HepG2 (cell line): ENCODE measurements around the gene RNLS. TPM values are rescaled to one million over a fixed set of nuclear protein-coding genes. Genes with fewer than 3 reads are reported as not detected.

Experiments
- ATRX ChIP-seq: sonication (generic); formaldehyde crosslinking; IDR thresholded peaks from 2 replicates; pipeline ENCODE4 v1.4.0; 2020; ENCODE audit warnings: missing genetic modification reagents, borderline replicate concordance
- EEA1 ChIP-seq: sonication (generic); formaldehyde crosslinking; IDR thresholded peaks from 2 replicates; pipeline ENCODE4 v1.5.1; 2020; ENCODE audit warnings: mild to moderate bottlenecking, missing genetic modification reagents, borderline replicate concordance
- HNF1A ChIP-seq, 2 experiments: sonication (generic) in 1 of 2; formaldehyde crosslinking in 1 of 2; IDR thresholded peaks; 2 replicates each; pipeline versions ENCODE4 v1.4.0 to v1.6.1; 2016 to 2020; ENCODE audit warnings: borderline replicate concordance in 1 of 2, low read depth in 1 of 2, mild to moderate bottlenecking in 1 of 2, missing genetic modification reagents in 1 of 2
- LCORL ChIP-seq, 2 experiments: fragments of 450-650 bp in 1 of 2; sonication (generic) in 1 of 2; formaldehyde crosslinking in 1 of 2; IDR thresholded peaks; 2 replicates each; pipeline versions ENCODE4 v1.5.0 to v1.6.1; 2017 to 2020; ENCODE audit warnings: antibody characterized with exemption in 1 of 2, missing genetic modification reagents in 1 of 2
- MED1 ChIP-seq: sonication (generic); formaldehyde crosslinking; IDR thresholded peaks from 2 replicates; pipeline ENCODE4 v1.4.0; 2020; ENCODE audit warnings: missing genetic modification reagents
- MEIS2 ChIP-seq: sonication (generic); formaldehyde crosslinking; IDR thresholded peaks from 2 replicates; pipeline ENCODE4 v1.9.0; 2021; ENCODE audit warnings: mild to moderate bottlenecking, missing genetic modification reagents
- RERE ChIP-seq: IDR thresholded peaks from 2 replicates; pipeline ENCODE4 v1.6.1; 2016; ENCODE audit warnings: low read depth, missing genetic modification reagents, missing compliant biosample characterization
- SAFB2 ChIP-seq: sonication (generic); formaldehyde crosslinking; IDR thresholded peaks from 2 replicates; pipeline ENCODE4 v1.5.1; 2020; ENCODE audit warnings: missing genetic modification reagents, low read depth, mild to moderate bottlenecking, borderline replicate concordance
- ZFP82 ChIP-seq: sonication (generic); formaldehyde crosslinking; IDR thresholded peaks from 2 replicates; pipeline ENCODE4 v1.5.1; 2020; ENCODE audit warnings: mild to moderate bottlenecking, missing genetic modification reagents, borderline replicate concordance
- ZFP90 ChIP-seq: sonication (generic); formaldehyde crosslinking; IDR thresholded peaks from 2 replicates; pipeline ENCODE4 v1.8.0; 2022; ENCODE audit warnings: missing genetic modification reagents, mild to moderate bottlenecking, inconsistent platforms, borderline replicate concordance
- ZNF256 ChIP-seq: sonication (generic); formaldehyde crosslinking; conservative IDR thresholded peaks from 2 replicates; pipeline ENCODE4 v1.4.0; 2020; ENCODE audit warnings: missing genetic modification reagents
- ZNF30 ChIP-seq: sonication (generic); formaldehyde crosslinking; IDR thresholded peaks from 2 replicates; pipeline ENCODE4 v1.5.0; 2020; ENCODE audit warnings: mild to moderate bottlenecking, missing genetic modification reagents
- ZNF530 ChIP-seq: sonication (generic); formaldehyde crosslinking; IDR thresholded peaks from 2 replicates; pipeline ENCODE4 v1.5.0; 2020; ENCODE audit warnings: low read depth, mild to moderate bottlenecking, missing genetic modification reagents
- ZNF737 ChIP-seq: sonication (generic); formaldehyde crosslinking; IDR thresholded peaks from 2 replicates; pipeline ENCODE4 v1.5.0; 2020; ENCODE audit warnings: missing genetic modification reagents, mild to moderate bottlenecking, borderline replicate concordance
- polyA plus RNA-seq, 8 experiments: library from polyadenylated mRNA; depleted of rRNA in 3 of 8; stranded (reverse) in 7 of 8; unstranded in 1 of 8; fragments of >200 nt; fragmentation: Illumina TruSeq in 4 of 8; extraction: Trizol in 4 of 8; gene quantifications; 2 replicates each; pipeline versions ENCODE4 v1.2.1 to v1.2.3, GENCODE V29; 2011 to 2016; ENCODE audit warnings: low read depth in 4 of 8, missing spikeins in 1 of 8, mixed read lengths in 1 of 8; ENCODE audit not compliant: insufficient read depth in 1 of 8
- total RNA-seq, 5 experiments: library from RNA; depleted of rRNA; stranded (reverse); fragments of >200 nt; fragmentation: Illumina TruSeq; extraction: Trizol; gene quantifications; 2 replicates each; pipeline ENCODE4 v1.2.3, GENCODE V29; 2016; ENCODE audit warnings: low read depth in 1 of 5

RNLS gene
- total and polyA plus RNA-seq, 2 of the 13 experiments (the other 11 are each of a cell fraction or from before 2014, with no cell fraction given) = not detected

GRCh38 chr10:88342733-88343310 is 240.3 kb downstream of the RNLS start (continued):
- no peak for TF ChIP-seq RERE (CRISPR knock-in tag)
- TF ChIP-seq ZNF737 (CRISPR knock-in tag) = no peak
- no peak for TF ChIP-seq MEIS2
- TF ChIP-seq HNF1A (IDR thresholded peaks at IDR 0.05; ENCODE audit: low read depth) = no peak
- no peak for TF ChIP-seq HNF1A (CRISPR knock-in tag; IDR thresholded peaks at IDR 0.05; ENCODE audit: borderline replicate concordance)
- TF ChIP-seq MED1 (CRISPR knock-in tag) = no peak
- TF ChIP-seq ZNF256 (CRISPR knock-in tag) = no peak
- TF ChIP-seq LCORL (IDR thresholded peaks at IDR 0.05) = no peak
- TF ChIP-seq LCORL (CRISPR knock-in tag; IDR thresholded peaks at IDR 0.05) = no peak
- no peak for TF ChIP-seq ZFP90 (CRISPR knock-in tag)
- TF ChIP-seq ZFP82 (CRISPR knock-in tag) = no peak
- TF ChIP-seq ZNF30 (CRISPR knock-in tag) = no peak
- TF ChIP-seq ZNF530 (CRISPR knock-in tag) = no peak
- TF ChIP-seq SAFB2 (CRISPR knock-in tag) = no peak
- no peak for TF ChIP-seq EEA1 (CRISPR knock-in tag)
- no peak for TF ChIP-seq ATRX (CRISPR knock-in tag)
